GM18951 (cell line): Measurements from ENCODE around the gene FAM110D.

Experiments
- POLR2A ChIP-seq: IDR thresholded peaks from 4 replicates; pipeline ENCODE4 v1.6.1; 2011; ENCODE audit warnings: mild to moderate bottlenecking; ENCODE audit not compliant: insufficient read length, insufficient read depth; ENCODE audit errors: extremely low read depth
- in situ Hi-C: fragments of 300-500 bp; cut with MboI; formaldehyde crosslinking; loops from one replicate; pipeline ENCODE4 v1.12.0; 2022; ENCODE audit warnings: low sequenced_read_pairs, mixed read lengths, inconsistent platforms; ENCODE audit not compliant: unreplicated experiment

Gene FAM110D

DNA sequence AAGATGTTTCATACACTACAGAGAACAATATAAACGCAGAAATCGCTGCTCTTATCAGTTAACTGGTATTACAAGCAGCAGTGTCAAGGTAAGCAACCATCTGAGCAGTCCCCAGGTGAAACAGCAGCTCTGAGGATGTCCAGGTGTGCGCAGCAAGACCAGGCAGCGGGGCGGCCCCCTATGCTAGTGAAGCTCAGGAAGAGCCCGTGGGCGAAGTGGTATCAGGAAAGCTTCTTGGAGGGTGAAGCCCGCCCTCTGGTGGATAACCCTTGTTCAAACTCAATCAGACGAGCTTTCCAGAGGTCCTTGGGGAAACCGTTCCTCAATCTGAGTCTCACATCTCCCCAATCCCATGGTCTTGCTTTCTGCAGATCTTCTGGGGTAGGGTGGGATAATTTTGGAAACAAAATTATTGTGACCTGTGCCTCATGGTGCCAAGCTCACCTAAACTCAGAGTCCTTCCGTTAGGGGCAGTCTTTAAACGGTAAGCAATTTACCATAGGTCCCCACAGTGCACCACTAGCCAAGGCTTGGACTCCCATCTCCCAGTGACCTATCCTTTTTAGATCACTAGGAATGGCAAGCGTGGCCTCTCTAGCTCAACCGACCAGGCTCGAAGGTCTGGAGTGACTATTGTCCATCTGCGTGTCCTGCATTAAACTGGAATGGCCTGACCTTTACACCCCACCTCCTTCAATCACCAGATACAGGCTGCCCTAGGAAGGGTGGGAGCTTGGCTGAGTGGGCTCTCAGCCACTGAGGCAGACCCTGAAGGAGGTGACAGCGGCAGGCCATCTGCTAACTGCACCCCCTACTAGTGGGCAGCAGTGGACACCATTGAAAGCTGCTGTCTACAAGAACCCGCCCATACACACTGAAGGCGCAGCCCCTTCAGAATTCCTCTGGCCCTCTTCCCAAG, 13.6 kb upstream of the FAM110D start:
- in situ Hi-C loops = loop anchor here (5.0 kb wide), 1 partner anchor 38 kb away; no protein-coding TSS in a partner anchor

DNA sequence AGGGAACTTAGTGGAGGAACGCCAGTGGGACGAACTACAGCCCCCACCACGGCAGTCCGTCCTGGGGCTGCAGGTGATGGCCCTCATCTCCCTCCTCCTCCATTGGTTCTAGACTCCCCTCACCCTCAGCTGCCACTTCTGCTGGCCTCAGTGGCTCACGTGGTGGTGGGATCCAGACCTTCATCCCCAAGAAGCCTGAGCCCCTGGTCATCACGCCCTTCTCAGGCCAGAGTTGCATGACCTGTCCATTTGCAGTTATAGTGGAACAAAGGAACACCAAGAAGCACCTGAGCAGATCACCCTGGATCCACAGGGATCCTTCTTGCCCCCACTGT, 13.0 kb upstream of the FAM110D start:
- in situ Hi-C loops = loop anchor here (5.0 kb wide), 1 partner anchor 39 kb away; no protein-coding TSS in a partner anchor
- no peak for TF ChIP-seq POLR2A

More for the DNA sequence above, 13.6 kb upstream of the FAM110D start:
- no peak for TF ChIP-seq POLR2A

DNA sequence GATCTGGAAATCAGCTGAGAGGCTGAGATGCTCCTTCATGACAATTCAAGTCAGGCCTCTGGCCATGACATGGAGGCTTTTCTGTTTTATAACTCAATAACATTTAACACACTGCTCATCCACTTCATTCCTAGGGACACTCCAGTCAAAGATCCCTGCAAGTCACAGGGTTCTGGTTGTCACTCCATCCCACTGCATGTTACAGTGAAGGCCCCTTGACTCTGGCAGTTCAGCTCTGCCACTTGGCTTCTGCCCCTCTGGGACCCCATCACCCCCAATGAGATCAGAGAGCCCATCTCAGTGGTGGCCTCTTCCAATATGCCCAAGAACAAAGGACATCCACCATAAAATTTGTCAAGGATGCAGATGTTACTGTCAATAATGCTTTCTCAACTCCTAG, 10.0 kb upstream of the FAM110D start:
- in situ Hi-C loops = loop anchor here (5.0 kb wide), 1 partner anchor 42 kb away; no protein-coding TSS in a partner anchor
- no peak for TF ChIP-seq POLR2A

DNA sequence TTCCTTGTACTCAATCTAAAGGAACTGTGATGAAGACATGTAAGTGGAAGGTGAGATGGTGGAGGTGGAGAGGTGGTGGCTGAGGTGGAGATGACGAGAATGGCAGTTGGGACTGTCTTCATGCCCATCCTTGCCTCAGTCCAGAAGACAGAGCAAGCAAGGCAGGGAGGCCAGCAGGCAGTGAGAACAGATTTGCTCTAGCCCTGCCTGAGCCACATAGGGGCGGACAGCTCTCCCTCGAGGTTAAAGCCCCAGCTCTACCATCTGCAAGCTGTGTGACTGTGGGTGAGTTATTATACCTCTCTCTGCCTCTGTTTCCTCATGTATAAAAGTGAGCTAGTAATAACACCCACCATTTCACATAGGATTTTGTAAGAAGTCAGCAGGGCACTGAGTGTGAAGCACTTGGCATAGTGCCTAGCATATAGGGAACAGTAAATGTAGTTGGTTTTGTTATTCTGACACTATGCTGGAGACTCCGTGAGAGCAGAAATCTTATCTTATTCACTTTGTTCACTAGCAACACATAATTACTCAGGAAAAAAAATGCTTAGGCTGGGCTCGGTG, 4.8 kb upstream of the FAM110D start:
- TF ChIP-seq POLR2A = no peak
- in situ Hi-C loops = no loop called here

DNA sequence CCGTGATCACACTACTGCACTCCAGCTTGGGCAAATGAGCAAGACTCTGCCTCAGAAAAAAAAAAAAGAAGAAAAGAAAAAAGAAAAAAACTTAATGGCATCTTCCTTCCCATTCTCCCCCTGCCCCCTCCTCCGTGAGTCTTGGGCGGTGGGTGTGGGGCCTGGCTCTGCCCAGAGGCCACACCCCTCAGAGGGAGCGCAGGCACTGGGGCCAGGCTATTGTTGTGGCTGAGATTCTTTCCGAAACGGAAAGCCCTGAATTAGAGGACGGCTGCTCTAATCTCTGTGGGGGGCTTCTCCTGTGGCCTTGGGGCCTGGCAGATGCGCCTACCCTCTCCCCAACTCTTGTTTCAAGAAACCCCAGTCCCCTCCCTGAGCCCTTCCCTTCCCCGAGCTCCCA, 4.1 kb upstream of the FAM110D start:
- TF ChIP-seq POLR2A = no peak
- in situ Hi-C loops = no loop called here

DNA sequence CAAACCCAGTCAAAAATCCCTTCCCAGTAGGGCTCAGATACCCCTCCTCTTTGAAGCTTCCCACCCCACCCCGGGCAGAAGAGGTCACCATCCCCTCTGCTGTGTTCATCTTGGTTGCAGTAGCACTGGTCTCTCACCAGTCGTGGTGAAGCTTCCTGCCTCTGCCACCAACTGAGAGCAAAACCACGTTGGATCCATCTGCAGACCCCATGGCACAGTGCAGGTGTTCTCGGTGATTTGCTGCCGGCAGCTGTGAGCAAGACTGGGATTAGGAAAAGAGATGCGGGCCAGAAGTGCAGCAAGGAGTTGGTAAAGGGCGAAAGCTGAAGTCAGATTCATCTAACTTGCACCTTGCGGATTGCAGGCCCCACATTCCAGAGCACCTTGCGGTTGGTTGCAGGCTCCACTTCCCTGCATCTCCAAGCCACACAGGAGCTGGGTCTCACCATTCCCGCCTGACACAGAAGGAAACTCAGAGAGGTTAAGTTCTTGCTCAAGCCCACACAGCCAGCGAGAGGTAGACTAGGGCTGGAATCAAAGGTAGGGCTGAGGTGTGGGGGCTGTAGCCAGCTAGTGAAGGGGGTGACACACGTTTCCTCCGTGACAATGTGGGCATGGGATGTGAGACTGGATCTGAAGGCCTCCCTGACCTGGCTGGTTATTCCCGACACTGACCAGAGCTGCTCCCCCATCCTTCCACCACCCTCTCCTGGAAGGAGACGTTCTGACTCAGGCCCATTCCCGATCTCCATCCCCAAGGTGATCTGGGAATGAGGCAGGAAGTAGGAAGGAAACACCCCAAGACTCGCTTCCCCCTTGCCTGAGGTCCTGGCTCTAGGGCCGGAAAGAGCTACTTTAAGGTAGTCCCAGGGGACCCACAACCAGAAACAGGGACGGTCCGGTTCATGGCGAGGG, 3.3 kb upstream of the FAM110D start:
- in situ Hi-C loops = no loop called here
- no peak for TF ChIP-seq POLR2A

DNA sequence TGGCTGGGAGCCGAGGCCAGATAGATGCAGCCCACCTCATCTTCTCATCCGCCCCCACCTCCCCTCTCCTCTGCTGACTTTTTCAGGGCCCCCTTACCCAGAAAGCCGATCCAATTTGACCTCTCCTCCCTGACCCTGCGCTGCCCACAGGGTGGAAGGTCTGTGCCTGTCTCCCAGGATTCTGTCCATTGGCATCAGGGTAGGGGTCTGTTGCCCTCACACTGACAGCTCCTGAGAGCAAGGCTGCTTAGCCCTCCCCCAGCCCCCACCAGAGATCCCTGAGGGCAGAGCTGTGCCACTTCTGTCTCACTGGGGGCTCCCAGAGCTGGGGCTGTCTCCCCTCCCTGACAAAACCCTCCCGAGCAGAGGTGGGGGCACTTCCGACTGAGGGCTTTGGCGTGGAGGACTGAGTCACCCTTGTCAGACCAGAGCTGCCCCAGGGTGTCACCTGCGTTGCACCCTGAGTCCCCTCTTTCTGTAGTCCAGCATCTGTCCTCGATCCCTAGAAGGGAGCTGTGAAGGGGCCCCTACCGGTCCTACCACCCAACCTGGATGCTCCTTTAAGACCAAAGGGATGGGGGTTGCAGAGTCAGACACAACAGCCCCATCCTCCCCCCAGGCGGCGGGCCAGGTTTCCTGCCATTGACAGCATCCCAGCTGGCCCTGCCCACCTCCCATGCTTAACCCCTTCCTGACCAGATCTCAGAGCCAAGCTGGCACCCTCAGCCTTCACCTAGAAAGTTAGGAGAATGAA, 2.4 kb upstream of the FAM110D start:
- no peak for TF ChIP-seq POLR2A
- in situ Hi-C loops = no loop called here

DNA sequence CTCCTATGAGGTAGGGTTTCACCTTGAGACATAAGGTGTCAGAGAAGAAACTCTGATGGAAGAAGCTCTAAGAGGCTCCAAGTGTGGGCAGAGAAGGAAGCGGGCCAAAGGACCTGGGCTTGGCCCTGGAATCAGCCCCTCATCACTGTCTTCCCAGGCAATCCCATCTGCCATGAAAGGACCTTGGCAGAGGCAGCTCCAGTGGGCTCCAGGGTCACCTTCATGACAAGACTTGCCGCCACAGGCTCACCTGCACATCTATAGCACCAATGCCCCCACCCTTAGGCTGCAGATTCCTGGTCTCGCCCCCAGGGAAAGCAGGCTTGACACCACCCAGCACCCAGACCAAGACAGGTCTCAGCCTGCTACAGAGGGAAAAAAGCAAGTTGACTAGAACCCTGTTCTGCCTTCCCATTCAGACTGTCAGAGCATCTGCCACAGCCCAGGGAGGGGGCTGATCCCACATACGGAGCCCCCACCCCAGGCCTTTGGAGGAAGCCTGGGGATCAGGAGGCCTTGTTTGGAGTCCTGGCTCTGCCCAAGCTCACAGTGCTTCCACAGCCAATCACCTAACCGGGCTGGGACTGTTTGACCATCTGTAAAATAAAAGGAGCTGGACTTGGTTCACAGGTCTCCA, 490 bp upstream of the FAM110D start:
- TF ChIP-seq POLR2A = no peak
- in situ Hi-C loops = no loop called here

DNA sequence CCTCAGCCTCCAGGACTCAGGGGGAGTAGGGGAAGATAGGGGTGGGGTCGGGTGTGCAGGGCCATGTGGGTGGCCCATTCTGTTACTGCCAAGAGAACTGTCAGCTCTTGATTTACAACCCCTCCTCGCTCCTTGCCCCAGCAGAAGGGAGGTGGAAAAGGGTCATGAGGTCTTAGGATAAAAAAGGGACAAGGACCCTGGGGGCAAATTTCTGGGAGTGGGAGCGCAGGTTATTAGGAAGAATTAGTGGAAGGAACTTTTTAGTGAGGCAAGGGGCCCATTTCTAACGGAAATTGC, 812 bp downstream of the FAM110D start:
- in situ Hi-C loops = no loop called here
- no peak for TF ChIP-seq POLR2A

DNA sequence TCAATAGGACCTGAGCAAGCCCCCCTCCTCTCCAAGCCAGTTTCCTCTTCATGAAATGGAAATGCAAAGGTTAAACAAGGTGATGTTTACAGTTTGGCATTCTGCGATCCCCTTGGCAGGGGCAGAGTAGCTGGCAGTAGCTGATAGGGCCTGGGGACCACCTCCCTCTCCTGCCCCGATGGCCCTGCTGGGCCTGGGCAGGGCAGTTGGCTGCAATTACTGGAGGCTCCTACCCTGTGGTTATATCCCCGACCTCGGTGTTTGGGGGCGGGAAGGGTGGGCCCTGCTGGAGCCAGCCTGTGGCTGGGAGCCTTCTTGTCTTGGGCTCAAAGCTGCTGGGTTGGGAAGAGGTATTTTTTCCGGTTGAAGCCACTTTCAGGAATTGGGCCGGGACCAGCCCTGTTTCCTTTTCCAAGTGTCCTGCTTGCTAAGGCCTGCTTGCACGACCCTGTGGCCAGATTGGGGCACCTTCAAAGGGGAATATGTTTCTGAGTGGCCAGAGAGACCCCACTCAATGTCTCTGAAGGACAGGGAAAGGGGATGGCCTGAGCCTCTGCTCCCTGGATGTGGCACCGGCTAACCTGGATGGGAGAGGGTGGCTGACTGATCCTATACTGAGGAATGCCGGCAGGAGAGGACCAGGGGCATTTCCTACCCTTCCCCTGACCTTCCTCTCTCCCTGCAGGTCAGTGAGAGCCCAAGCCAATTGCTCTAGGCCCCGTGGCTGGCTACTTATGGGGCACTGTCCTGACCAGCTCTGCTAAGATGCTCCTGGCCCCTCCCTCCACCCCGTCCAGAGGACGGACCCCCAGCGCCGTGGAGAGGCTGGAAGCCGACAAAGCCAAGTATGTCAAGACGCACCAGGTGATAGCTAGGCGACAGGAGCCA, 1.9 kb downstream of the FAM110D start:
- in situ Hi-C loops = no loop called here
- no peak for TF ChIP-seq POLR2A

DNA sequence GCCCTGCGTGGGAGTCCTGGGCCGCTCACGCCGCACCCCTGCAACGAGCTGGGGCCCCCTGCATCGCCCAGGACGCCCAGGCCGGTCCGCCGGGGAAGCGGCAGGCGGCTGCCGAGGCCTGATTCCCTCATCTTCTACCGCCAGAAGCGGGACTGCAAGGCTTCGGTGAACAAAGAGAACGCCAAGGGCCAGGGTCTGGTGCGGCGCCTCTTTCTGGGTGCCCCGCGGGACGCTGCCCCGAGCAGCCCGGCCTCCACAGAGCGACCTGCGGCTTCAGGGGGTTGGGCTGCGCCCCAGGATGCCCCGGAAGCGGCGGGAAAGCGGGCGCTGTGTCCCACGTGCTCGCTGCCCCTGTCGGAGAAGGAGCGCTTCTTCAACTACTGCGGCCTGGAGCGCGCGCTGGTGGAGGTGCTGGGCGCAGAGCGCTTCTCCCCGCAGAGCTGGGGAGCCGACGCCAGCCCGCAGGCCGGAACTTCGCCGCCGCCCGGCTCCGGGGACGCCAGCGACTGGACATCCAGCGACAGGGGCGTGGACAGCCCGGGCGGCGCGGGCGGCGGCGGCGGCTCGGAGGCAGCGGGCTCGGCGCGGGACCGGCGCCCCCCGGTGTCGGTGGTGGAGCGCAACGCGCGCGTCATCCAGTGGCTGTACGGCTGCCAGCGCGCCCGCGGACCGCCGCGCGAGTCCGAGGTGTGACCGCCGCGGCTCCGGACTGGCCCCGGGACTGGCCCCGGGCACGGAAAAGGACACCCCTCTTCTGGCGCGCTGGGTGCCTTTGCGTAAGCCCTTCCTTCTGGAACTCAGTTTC, 2.7 kb downstream of the FAM110D start:
- TF ChIP-seq POLR2A = no peak
- in situ Hi-C loops = no loop called here
